GM12878 (cell line): ENCODE measurements around the gene SLC16A10. TPM values are rescaled to one million over a fixed set of nuclear protein-coding genes. Genes with fewer than 3 reads are reported as not detected.

Experiments used
- ATAC-seq: fragments of 200-7000 bp; cut with Tn5 transposase; 3 replicates; pipeline ENCODE4 v1.9.1; 2020; ENCODE audit warnings: mild to moderate bottlenecking, moderate library complexity
- BruUV-seq: library from RNA; stranded (reverse); fragments of 400-500 nt; replicated peaks from 2 replicates; lab custom pipeline; 2021; lab: Mats Ljungman, UMichigan
- CTCF ChIA-PET: fragments of 300-600 bp; sonication (Branson Sonifier 250); formaldehyde crosslinking; extraction: SDS; loops from one replicate; lab custom pipeline; 2021; ENCODE audit warnings: inconsistent platforms; lab: Yijun Ruan, JAX
- POLR2A ChIA-PET: fragments of 350-600 bp; formaldehyde crosslinking; extraction: SDS; loops from one replicate; lab custom pipeline; 2021; ENCODE audit warnings: inconsistent platforms; lab: Charles Lee
- RAD21 ChIA-PET: fragments of 300-600 bp; sonication (Branson Sonifier 250); formaldehyde crosslinking; loops from one replicate; lab custom pipeline; 2023; ENCODE audit warnings: antibody characterized with exemption; ENCODE audit not compliant: unreplicated experiment; lab: Charles Lee
- SMC1A ChIA-PET: fragments of 300-600 bp; sonication (Branson Sonifier 250); formaldehyde crosslinking; loops from one replicate; lab custom pipeline; 2023; ENCODE audit not compliant: unreplicated experiment, uncharacterized antibody; lab: Charles Lee
- DNase-seq: peaks from one replicate; pipeline ENCODE4 v3.0.0-alpha.2; 2011; ENCODE audit warnings: low read depth, low spot score
- FAIRE-seq: peaks from 3 replicates; lab custom pipeline; 2011; peaks lifted over from hg19 to GRCh38; lab: Jason Lieb, UNC
- H2AFZ ChIP-seq: 2 replicates; pipeline ENCODE4 v1.6.0; 2011; ENCODE audit warnings: low read depth, low read length, control low read depth; ENCODE audit not compliant: control insufficient read depth
- H3K27ac ChIP-seq: 2 replicates; pipeline ENCODE4 v1.5.1; 2011; ENCODE audit warnings: control low read depth; ENCODE audit not compliant: control insufficient read depth, insufficient read depth
- H3K27me3 ChIP-seq, 2 experiments: replicated peaks in 1 of 2; 2 replicates each; pipeline versions ENCODE4 v1.6.0 to v1.6.1; 2011; ENCODE audit warnings: low read length in 1 of 2; ENCODE audit not compliant: control insufficient read depth in 2 of 2, insufficient read depth in 2 of 2
- H3K36me3 ChIP-seq, 2 experiments: 2 replicates each; pipeline ENCODE4 v1.5.1; 2011; ENCODE audit warnings: low read length in 1 of 2; ENCODE audit not compliant: control insufficient read depth in 2 of 2, insufficient read depth in 2 of 2
- H3K4me1 ChIP-seq: 2 replicates; pipeline ENCODE4 v1.6.1; 2011; ENCODE audit warnings: mild to moderate bottlenecking, low read length, moderate library complexity, mixed read lengths; ENCODE audit not compliant: control insufficient read depth, insufficient read depth
- H3K4me2 ChIP-seq: 2 replicates; pipeline ENCODE4 v1.6.0; 2011; ENCODE audit warnings: control low read depth; ENCODE audit not compliant: control insufficient read depth, insufficient read depth
- H3K4me3 ChIP-seq: fragments of 200-600 bp; sonication (generic); 2 replicates; pipeline ENCODE4 v1.5.1; 2016
- H3K79me2 ChIP-seq: 2 replicates; pipeline ENCODE4 v1.6.0; 2011; ENCODE audit warnings: low read length; ENCODE audit not compliant: control insufficient read depth, insufficient read depth
- H3K9ac ChIP-seq: 2 replicates; pipeline ENCODE4 v1.8.0; 2011; ENCODE audit warnings: low read length, control low read depth, mixed read lengths; ENCODE audit not compliant: control insufficient read depth, insufficient read depth
- H3K9me3 ChIP-seq: replicated peaks from 3 replicates; pipeline ENCODE4 v1.5.1; 2011; ENCODE audit warnings: mild to moderate bottlenecking, low read length; ENCODE audit not compliant: control insufficient read depth, insufficient read depth
- H4K20me1 ChIP-seq: 2 replicates; pipeline ENCODE4 v1.6.0; 2011; ENCODE audit not compliant: control insufficient read depth, insufficient read depth
- FOS ChIP-seq: IDR thresholded peaks from 3 replicates; pipeline ENCODE4 v1.6.1; 2011; ENCODE audit warnings: borderline replicate concordance; ENCODE audit not compliant: insufficient read length; ENCODE audit errors: extremely low read depth
- KAT2A ChIP-seq: conservative IDR thresholded peaks from 2 replicates; pipeline ENCODE4 v1.6.1; 2011; ENCODE audit warnings: low read depth, low read length; ENCODE audit not compliant: control insufficient read depth
- KLF5 ChIP-seq: fragments of 450-650 bp; IDR thresholded peaks from 2 replicates; pipeline ENCODE4 v1.6.1; 2014; ENCODE audit warnings: mild to moderate bottlenecking; ENCODE audit not compliant: partially characterized antibody
- MTA2 ChIP-seq: fragments of 450-650 bp; IDR thresholded peaks from 2 replicates; pipeline ENCODE4 v1.6.1; 2016; ENCODE audit warnings: low read depth, mild to moderate bottlenecking, moderate library complexity
- NFYA ChIP-seq: IDR thresholded peaks from 2 replicates; pipeline ENCODE4 v1.6.1; 2011; ENCODE audit warnings: low read depth, mild to moderate bottlenecking, low read length, improper control_type of control experiment, borderline replicate concordance
- RAD21 ChIP-seq: IDR thresholded peaks from 2 replicates; pipeline ENCODE4 v1.6.1; 2011; ENCODE audit warnings: mild to moderate bottlenecking, low read depth, low read length, moderate library complexity; ENCODE audit not compliant: insufficient read depth
- RELB ChIP-seq: fragments of 450-650 bp; IDR thresholded peaks from 2 replicates; pipeline ENCODE4 v1.6.1; 2017; ENCODE audit warnings: low read depth, mild to moderate bottlenecking, moderate library complexity
- RFX5 ChIP-seq: IDR thresholded peaks from 2 replicates; pipeline ENCODE4 v1.6.1; 2011; ENCODE audit warnings: low read depth, low read length, improper control_type of control experiment
- SP1 ChIP-seq: IDR thresholded peaks from one replicate; pipeline ENCODE4 v1.6.1; 2011; ENCODE audit warnings: low read depth, low read length
- ZNF622 ChIP-seq: fragments of 450-650 bp; IDR thresholded peaks from 2 replicates; pipeline ENCODE4 v1.6.1; 2017; ENCODE audit warnings: mild to moderate bottlenecking, inconsistent platforms
- whole genome bisulfite sequencing: methylation state at CpG from one replicate; pipeline ENCODE4 v1.1.6; 2016; ENCODE audit warnings: low lambda C conversion rate; ENCODE audit not compliant: insufficient replicate concordance, insufficient coverage; ENCODE audit errors: missing lambda C conversion rate; 5-methylcytosine and 5-hydroxymethylcytosine counted together
- in situ Hi-C: fragments of 300-500 bp; cut with MboI; formaldehyde crosslinking; loops from 9 replicates; pipeline ENCODE4 v1.14.3; 2018; ENCODE audit warnings: mixed read lengths
- intact Hi-C: fragments of 100-400 bp; cut with micrococcal nuclease; formaldehyde crosslinking; loops from one replicate; pipeline ENCODE4 v1.14.2; 2022; ENCODE audit not compliant: unreplicated experiment
- polyA plus RNA-seq, 11 experiments: library from polyadenylated mRNA; depleted of rRNA in 4 of 11; unstranded in 6 of 11; stranded (reverse) in 5 of 11; fragments of >200 nt; fragmentation: Nextera tagmentation in 4 of 11; fragmentation: Illumina TruSeq in 1 of 11; extraction: Ambion mirVana in 4 of 11; extraction: Trizol in 1 of 11; gene quantifications; 1 replicate in 1 of 11; 2 replicates in 10 of 11; pipeline versions ENCODE4 v1.2.1 to v1.2.3, GENCODE V29; 2011 to 2016; ENCODE audit warnings: inconsistent platforms in 2 of 11, missing spikeins in 2 of 11, low read depth in 1 of 11
- total RNA-seq, 4 experiments: library from RNA; depleted of rRNA in 3 of 4; stranded (reverse); fragments of >200 nt in 3 of 4; fragmentation: Illumina TruSeq in 1 of 4; extraction: Trizol in 1 of 4; gene quantifications; 2 replicates each; pipeline versions ENCODE4 v1.2.1 to v1.2.3, GENCODE V29; 2013 to 2021
- TF ChIP-seq, protein P1 (sequence below): fragments of 450-650 bp; formaldehyde crosslinking; IDR thresholded peaks from 2 replicates; pipeline ENCODE4 v1.4.0; 2022; ENCODE audit warnings: mild to moderate bottlenecking, moderate library complexity

The SLC16A10 gene
- total and polyA plus RNA-seq, 10 of the 15 experiments (the other 5 are each of a cell fraction or from before 2014, with no cell fraction given), result 2.3 to 19.0 (median 8.0) TPM

- TF ChIP-seq FOS, result no peak
Observed at GRCh38 chr6:111265842-111266241, 178.5 kb downstream of the SLC16A10 start (continued).

- Histone ChIP-seq H3K9me3 (peaks cover 5% of the 10 kb centered on the region; the same call in 2 of the 3 replicates), H4K20me1 (no peaks in the 10 kb centered on the region), H3K79me2 (peaks cover 23% of the 10 kb centered on the region), H3K9ac (no peak overlapping the region), H3K4me3 (no peak overlapping the region), H3K36me3 (peaks cover 4 to 21% of the 10 kb centered on the region in 2 experiments; a peak in 3 of 4 replicates), H3K27ac (no peak overlapping the region), H3K4me2 (no peak overlapping the region), H3K27me3 (no peaks in the 10 kb centered on the region), H2AFZ (no peak overlapping the region), H3K4me1 (peaks cover 5% of the 10 kb centered on the region)
- ATAC-seq (no peak), DNase-seq (no peak), FAIRE-seq (no peak)
- BruUV-seq, result no TSS peak
- intact Hi-C loops (no loop called here), in situ Hi-C loops (no loop called here)
- ChIA-PET POLR2A (no interaction called here), SMC1A (interaction anchor here (0.6 to 1.8 kb wide), 5 partner anchors 13 to 306 kb away, joined by 3 to 9 read pairs (median 4); no protein-coding TSS in a partner anchor), CTCF (interaction anchor here (0.7 to 2.0 kb wide), 3 partner anchors 14 to 732 kb away, joined by 3 to 11 read pairs (median 6); no protein-coding TSS in a partner anchor), RAD21 (no interaction called here)
- WGBS, result 97% methylated on average over 2 of the region's 2 CpGs
- TF ChIP-seq ZNF622 (no peak), KLF5 (no peak), RELB (no peak), SP1 (no peak), KAT2A (no peak), MTA2 (no peak), RFX5 (no peak), NFYA (no peak), RAD21 (no peak)
- TF ChIP-seq, protein P1, sequence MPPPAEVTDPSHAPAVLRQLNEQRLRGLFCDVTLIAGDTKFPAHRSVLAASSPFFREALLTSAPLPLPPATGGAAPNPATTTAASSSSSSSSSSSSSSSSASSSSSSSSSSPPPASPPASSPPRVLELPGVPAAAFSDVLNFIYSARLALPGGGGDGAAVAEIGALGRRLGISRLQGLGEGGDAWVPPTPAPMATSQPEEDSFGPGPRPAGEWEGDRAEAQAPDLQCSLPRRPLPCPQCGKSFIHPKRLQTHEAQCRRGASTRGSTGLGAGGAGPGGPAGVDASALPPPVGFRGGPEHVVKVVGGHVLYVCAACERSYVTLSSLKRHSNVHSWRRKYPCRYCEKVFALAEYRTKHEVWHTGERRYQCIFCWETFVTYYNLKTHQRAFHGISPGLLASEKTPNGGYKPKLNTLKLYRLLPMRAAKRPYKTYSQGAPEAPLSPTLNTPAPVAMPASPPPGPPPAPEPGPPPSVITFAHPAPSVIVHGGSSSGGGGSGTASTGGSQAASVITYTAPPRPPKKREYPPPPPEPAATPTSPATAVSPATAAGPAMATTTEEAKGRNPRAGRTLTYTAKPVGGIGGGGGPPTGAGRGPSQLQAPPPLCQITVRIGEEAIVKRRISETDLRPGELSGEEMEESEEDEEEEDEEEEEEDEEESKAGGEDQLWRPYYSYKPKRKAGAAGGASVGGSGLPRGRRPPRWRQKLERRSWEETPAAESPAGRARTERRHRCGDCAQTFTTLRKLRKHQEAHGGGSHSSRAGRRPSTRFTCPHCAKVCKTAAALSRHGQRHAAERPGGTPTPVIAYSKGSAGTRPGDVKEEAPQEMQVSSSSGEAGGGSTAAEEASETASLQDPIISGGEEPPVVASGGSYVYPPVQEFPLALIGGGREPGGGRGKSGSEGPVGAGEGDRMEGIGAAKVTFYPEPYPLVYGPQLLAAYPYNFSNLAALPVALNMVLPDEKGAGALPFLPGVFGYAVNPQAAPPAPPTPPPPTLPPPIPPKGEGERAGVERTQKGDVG (CRISPR knock-in tag), result no peak
Observed at GRCh38 chr6:111266276-111266675, 179.0 kb downstream of the SLC16A10 start.
